Prostate gland (tissue), 2 donors: ENCODE data around the gene HYPK. TPM values are rescaled to one million over a fixed set of nuclear protein-coding genes. Genes with fewer than 3 reads are reported as not detected.

ENCODE experiments used
- DNase-seq: peaks from one replicate; pipeline ENCODE4 v3.0.0-alpha.2; 2019; ENCODE audit warnings: low spot score
- H3K27ac ChIP-seq, 2 donors: fragments of 200-600 bp; sonication (generic); 2 replicates each; pipeline ENCODE4 v1.5.1; 2017 to 2019
- H3K27me3 ChIP-seq: fragments of 200-600 bp; sonication (generic); replicated peaks from 2 replicates; pipeline ENCODE4 v1.5.1; 2019; ENCODE audit not compliant: insufficient read depth
- H3K36me3 ChIP-seq, 2 donors: fragments of 200-600 bp; sonication (generic); 1 replicate in 1 of 2; 2 replicates in 1 of 2; pipeline versions ENCODE4 v1.5.1 to v1.8.1; 2017 to 2019
- H3K4me1 ChIP-seq: fragments of 200-600 bp; sonication (generic); replicated peaks from 2 replicates; pipeline ENCODE4 v1.5.1; 2019
- H3K4me3 ChIP-seq, 2 donors: fragments of 200-600 bp; sonication (generic); 2 replicates each; pipeline ENCODE4 v1.5.1; 2017 to 2019
- H3K9me3 ChIP-seq: fragments of 200-600 bp; sonication (generic); 2 replicates; pipeline ENCODE4 v1.5.1; 2017
- POLR2A ChIP-seq: fragments of 450-650 bp; IDR thresholded peaks from one replicate; pipeline ENCODE4 v1.6.1; 2016; ENCODE audit warnings: antibody characterized with exemption, mild to moderate bottlenecking
- POLR2AphosphoS5 ChIP-seq: sonication (generic); formaldehyde crosslinking; IDR thresholded peaks from one replicate; pipeline ENCODE4 v1.6.1; 2017; ENCODE audit warnings: antibody characterized with exemption
- WGBS: methylation state at CpG from one replicate; pipeline ENCODE4 v1.1.5; 2018; 5-methylcytosine and 5-hydroxymethylcytosine counted together
- intact Hi-C: fragments of 100-400 bp; cut with DNase I; formaldehyde crosslinking; loops from one replicate; pipeline ENCODE4 v1.14.2; 2022
- total RNA-seq, 2 donors: library from RNA; depleted of rRNA; stranded (reverse); fragments of >200 nt; gene quantifications; one replicate each; pipeline ENCODE4 v1.1.0, GENCODE V29; 2016
- TF ChIP-seq, protein P1 (sequence below), 4 experiments: fragments of 200-600 bp in 2 of 4; fragments of 450-650 bp in 2 of 4; sonication (generic) in 2 of 4; IDR thresholded peaks; 1 replicate in 3 of 4; 2 replicates in 1 of 4; pipeline ENCODE4 v1.5.1; 2016 to 2019; ENCODE audit warnings: antibody characterized with exemption in 4 of 4, mild to moderate bottlenecking in 2 of 4, moderate library complexity in 2 of 4

Gene HYPK
- total RNA-seq, 2 donors from 2014 or later = 10.9 to 19.9 TPM

DNA sequence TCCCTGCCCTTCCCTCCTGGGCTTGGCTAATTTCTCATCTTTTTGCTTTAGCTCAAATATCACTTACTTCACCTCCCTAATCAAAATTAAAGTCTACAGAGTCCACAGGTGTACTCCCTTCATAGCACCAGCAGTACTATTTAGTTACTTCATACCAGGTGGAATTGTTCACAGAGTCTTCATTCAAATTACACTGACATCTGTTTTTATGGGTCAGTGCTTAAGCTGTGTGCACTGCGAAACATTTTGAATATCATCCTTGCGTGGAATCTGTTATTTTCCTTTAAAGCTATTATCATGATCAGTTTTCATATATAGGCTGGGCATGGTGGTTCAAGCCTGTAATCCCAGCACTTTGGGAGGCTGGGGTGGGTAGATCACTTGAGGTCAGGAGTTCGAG is 11.0 kb upstream of the HYPK start:
- no peaks in the 10 kb centered on the region for H3K27me3 ChIP-seq
- H3K4me3 ChIP-seq = no peak overlapping the region
- intact Hi-C loops = no loop called here
- no peak overlapping the region for H3K27ac ChIP-seq
- no peak for TF ChIP-seq POLR2AphosphoS5
- TF ChIP-seq, protein P1, sequence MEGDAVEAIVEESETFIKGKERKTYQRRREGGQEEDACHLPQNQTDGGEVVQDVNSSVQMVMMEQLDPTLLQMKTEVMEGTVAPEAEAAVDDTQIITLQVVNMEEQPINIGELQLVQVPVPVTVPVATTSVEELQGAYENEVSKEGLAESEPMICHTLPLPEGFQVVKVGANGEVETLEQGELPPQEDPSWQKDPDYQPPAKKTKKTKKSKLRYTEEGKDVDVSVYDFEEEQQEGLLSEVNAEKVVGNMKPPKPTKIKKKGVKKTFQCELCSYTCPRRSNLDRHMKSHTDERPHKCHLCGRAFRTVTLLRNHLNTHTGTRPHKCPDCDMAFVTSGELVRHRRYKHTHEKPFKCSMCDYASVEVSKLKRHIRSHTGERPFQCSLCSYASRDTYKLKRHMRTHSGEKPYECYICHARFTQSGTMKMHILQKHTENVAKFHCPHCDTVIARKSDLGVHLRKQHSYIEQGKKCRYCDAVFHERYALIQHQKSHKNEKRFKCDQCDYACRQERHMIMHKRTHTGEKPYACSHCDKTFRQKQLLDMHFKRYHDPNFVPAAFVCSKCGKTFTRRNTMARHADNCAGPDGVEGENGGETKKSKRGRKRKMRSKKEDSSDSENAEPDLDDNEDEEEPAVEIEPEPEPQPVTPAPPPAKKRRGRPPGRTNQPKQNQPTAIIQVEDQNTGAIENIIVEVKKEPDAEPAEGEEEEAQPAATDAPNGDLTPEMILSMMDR (IDR thresholded peaks at IDR 0.05) = no peak
- no peak for TF ChIP-seq POLR2A
- WGBS = 97% methylated on average over 3 of the region's 3 CpGs
- no peak for DNase-seq
- H3K36me3 ChIP-seq = peaks cover 2 to 5% of the 10 kb centered on the region in 2 donors
- H3K4me1 ChIP-seq = peaks cover 11% of the 10 kb centered on the region
- no peaks in the 10 kb centered on the region for H3K9me3 ChIP-seq

DNA sequence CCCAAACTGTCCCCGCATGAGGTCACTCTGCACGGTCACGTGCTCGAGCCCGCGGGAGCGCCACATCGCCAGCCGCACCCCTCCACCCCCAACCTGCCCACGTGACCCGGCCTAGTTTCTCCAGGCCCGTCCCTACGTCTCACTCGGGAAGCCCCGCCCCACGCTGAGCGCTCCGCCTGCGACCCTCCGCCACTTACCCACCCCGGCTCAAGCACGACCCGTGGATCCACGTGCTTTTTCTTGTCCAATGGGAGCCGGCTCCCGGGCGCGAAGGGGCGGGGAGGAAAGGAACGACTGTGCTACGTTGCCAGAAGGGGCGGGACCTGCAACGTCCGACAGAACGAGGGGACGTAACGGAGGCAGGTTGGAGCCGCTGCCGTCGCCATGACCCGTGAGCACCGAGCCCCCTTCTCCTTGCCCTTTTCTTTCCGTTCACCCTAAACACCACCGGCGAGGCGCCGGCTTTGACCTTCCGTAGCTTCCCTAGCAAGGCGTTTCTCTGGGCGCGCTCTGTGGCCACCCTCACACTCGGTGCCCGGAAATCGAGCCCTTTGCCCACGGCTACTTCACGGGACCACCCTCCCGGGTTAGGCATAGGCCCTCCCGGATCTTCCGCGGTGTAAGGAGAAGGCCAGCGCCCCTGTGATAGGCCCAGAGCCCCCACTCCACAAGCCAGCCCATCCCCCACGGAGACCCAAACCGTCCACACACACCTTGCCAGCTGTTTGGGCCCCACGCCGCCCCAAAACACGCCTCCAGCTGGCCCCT is 8.2 kb upstream of the HYPK start, which contains the start of gene SERF2:
Gene SERF2 (plus strand): TSS at position 328 of the 768 bp plus-strand sequence. CDS start 57 bp downstream, at position 385.
- no peaks in the 10 kb centered on the region for H3K9me3 ChIP-seq
- intact Hi-C loops = no loop called here
- TF ChIP-seq, protein P1 (IDR thresholded peaks at IDR 0.05) = no peak
- TF ChIP-seq POLR2AphosphoS5 = peak; percentile 99
- TF ChIP-seq POLR2A = peak; percentile 99
- DNase-seq = peak; percentile 100
- H3K27ac ChIP-seq = peak within 1 kb of the TSS; percentile 99
- peak within 1 kb of the TSS; percentile 89 to 98 for H3K4me3 ChIP-seq
- peaks cover 21% of the 10 kb centered on the region for H3K4me1 ChIP-seq
- H3K36me3 ChIP-seq = peaks cover 4 to 5% of the 10 kb centered on the region in 2 donors
- WGBS = under 1% methylated on average over 66 of the region's 66 CpGs
- H3K27me3 ChIP-seq = no peaks in the 10 kb centered on the region

DNA sequence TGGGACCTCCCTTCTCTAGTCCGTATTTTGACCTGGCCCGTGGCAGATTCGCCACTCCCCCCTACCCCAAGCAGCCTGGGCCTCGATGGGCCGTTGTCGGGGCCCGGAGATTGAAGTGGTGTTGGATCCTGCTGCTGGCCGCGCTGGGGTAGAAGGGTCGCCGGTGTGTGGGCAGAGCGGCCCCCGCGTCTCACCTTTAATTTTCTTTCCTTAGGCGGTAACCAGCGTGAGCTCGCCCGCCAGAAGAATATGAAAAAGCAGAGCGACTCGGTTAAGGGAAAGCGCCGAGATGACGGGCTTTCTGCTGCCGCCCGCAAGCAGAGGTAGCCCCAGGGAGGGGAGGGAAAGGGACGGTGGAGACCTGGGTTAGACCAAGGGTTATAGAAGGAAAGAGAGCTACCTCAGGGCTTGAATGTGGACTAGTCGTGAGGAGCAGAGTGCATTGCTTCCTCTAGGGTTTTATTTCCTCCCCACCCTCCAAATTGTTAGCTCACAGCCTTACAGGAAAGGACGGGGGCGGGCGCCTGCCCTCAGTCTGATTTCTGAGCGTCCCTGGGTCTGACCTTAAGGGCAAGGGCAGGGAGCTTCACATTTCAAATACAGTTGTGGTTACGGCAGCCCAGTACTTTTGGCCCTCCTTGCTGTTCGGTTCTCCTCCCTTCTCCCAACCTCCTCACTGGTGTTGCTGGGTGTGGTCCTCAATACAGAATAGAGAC is 7.5 kb upstream of the HYPK start:
- TF ChIP-seq POLR2A (peak; percentile 52), POLR2AphosphoS5 (no peak)
- no peaks in the 10 kb centered on the region for H3K27me3 ChIP-seq
- no peaks in the 10 kb centered on the region for H3K9me3 ChIP-seq
- H3K4me1 ChIP-seq = peaks cover 22% of the 10 kb centered on the region
- peak overlapping the region; percentile 99 for H3K27ac ChIP-seq
- WGBS = 1% methylated on average over 33 of the region's 33 CpGs
- peaks cover 4 to 5% of the 10 kb centered on the region in 2 donors for H3K36me3 ChIP-seq
- intact Hi-C loops = no loop called here
- no peak for DNase-seq
- H3K4me3 ChIP-seq = peak overlapping the region; percentile 89 to 98

DNA sequence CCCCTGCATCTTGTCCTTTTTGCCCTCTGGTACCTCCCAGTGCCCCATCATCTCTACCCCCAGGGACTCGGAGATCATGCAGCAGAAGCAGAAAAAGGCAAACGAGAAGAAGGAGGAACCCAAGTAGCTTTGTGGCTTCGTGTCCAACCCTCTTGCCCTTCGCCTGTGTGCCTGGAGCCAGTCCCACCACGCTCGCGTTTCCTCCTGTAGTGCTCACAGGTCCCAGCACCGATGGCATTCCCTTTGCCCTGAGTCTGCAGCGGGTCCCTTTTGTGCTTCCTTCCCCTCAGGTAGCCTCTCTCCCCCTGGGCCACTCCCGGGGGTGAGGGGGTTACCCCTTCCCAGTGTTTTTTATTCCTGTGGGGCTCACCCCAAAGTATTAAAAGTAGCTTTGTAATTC is 6.8 kb upstream of the HYPK start:
- H3K27me3 ChIP-seq = no peaks in the 10 kb centered on the region
- WGBS = 79% methylated on average over 10 of the region's 10 CpGs
- peak overlapping the region; percentile 89 to 98 for H3K4me3 ChIP-seq
- peak overlapping the region; percentile 99 for H3K27ac ChIP-seq
- H3K9me3 ChIP-seq = no peaks in the 10 kb centered on the region
- peaks cover 26% of the 10 kb centered on the region for H3K4me1 ChIP-seq
- peaks cover 4 to 5% of the 10 kb centered on the region in 2 donors for H3K36me3 ChIP-seq
- DNase-seq = no peak
- intact Hi-C loops = no loop called here
- no peak for TF ChIP-seq POLR2A
- TF ChIP-seq, protein P1 (IDR thresholded peaks at IDR 0.05) = no peak
- no peak for TF ChIP-seq POLR2AphosphoS5

DNA sequence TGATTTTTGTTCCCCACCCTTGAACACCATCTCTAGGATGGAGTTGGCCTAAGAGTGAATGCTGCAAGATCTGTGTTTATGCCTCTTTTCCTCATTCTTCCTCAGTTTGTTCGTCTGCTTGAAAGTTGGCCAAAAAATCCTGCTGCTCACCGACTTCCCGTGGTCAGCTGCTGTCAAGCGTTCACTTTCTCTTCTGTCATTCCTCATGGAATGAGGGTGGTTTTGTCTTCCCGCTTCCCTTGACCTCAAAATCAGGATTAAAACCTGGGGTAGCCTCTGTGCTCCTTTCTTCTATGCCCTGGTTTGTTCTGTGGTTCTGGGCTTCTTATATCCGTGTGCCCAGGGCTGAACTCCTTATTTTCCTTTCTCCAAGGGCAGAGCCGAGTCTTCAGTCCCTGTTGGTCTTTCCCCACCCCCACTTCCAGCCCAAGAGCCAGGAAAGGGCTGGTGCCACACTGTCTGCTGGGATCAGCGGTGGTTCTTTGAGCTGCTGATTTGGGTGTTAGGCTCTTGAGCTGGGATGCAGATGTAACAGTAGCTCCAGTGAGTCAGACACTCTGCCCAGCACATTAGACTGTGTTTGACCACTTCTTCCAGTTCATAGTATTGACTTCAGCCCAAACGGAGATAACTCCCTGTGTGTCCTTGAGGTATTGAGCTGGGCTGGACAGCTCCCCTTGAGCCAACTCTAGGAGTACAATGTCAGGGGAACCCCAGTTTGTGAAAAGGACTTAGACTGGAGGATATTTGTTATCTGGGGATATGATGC is 5.9 kb upstream of the HYPK start:
- Histone ChIP-seq H3K36me3 (peaks cover 4 to 5% of the 10 kb centered on the region in 2 donors), H3K4me3 (peak overlapping the region in 1 of 2 donors; percentile 89), H3K27me3 (no peaks in the 10 kb centered on the region), H3K4me1 (peaks cover 31% of the 10 kb centered on the region), H3K9me3 (no peaks in the 10 kb centered on the region), H3K27ac (peak overlapping the region; percentile 99)
- no peak for DNase-seq
- 86% methylated on average over 9 of the region's 9 CpGs for WGBS
- TF ChIP-seq POLR2A (no peak), POLR2AphosphoS5 (no peak)
- TF ChIP-seq, protein P1 (IDR thresholded peaks at IDR 0.05) = no peak
- intact Hi-C loops = no loop called here
